K562 (cell line): ENCODE results near the gene RASAL3. TPM values are rescaled to one million over a fixed set of nuclear protein-coding genes. Genes with fewer than 3 reads are reported as not detected.

Experiments used
- LEF1 ChIP-seq: fragments of 450-650 bp; IDR thresholded peaks from 2 replicates; pipeline ENCODE4 v1.6.1; 2016; ENCODE audit warnings: mild to moderate bottlenecking
- PHB2 ChIP-seq: fragments of 450-650 bp; IDR thresholded peaks from 2 replicates; pipeline ENCODE4 v1.6.1; 2017; ENCODE audit warnings: low read depth
- ZNF507 ChIP-seq: conservative IDR thresholded peaks from 2 replicates; pipeline ENCODE4 v1.6.1; 2017; ENCODE audit warnings: missing genetic modification characterization, missing compliant biosample characterization
- polyA plus RNA-seq, 8 experiments: library from polyadenylated mRNA; depleted of rRNA in 4 of 8; stranded (reverse) in 5 of 8; unstranded in 3 of 8; fragments of >200 nt; fragmentation: Nextera tagmentation in 2 of 8; fragmentation: Illumina TruSeq in 1 of 8; extraction: Ambion mirVana in 2 of 8; extraction: Trizol in 1 of 8; gene quantifications; 2 replicates each; pipeline versions ENCODE4 v1.2.1 to v1.2.3, GENCODE V29; 2011 to 2014; ENCODE audit warnings: inconsistent platforms in 1 of 8, missing spikeins in 1 of 8
- total RNA-seq, 7 experiments: library from RNA; depleted of rRNA in 6 of 7; stranded (reverse); fragments of >200 nt in 6 of 7; fragmentation: Illumina TruSeq in 2 of 7; extraction: Trizol in 2 of 7; gene quantifications; 2 replicates each; pipeline versions ENCODE4 v1.2.1 to v1.2.3, GENCODE V29; 2011 to 2021; ENCODE audit warnings: low replicate concordance in 1 of 7
- TF ChIP-seq, protein P1 (sequence below): fragments of 450-650 bp; IDR thresholded peaks from 2 replicates; pipeline ENCODE4 v1.7.0; 2016; ENCODE audit warnings: borderline replicate concordance
- TF ChIP-seq, protein P2 (sequence below): fragments of 450-650 bp; formaldehyde crosslinking; IDR thresholded peaks from 2 replicates; pipeline ENCODE4 v1.4.0; 2020; ENCODE audit warnings: mild to moderate bottlenecking, moderate library complexity

Gene RASAL3
- total and polyA plus RNA-seq, 9 of the 15 experiments (the other 6 are each of a cell fraction or from before 2014, with no cell fraction given) = 0.07 to 0.44 TPM; not detected in 7

DNA sequence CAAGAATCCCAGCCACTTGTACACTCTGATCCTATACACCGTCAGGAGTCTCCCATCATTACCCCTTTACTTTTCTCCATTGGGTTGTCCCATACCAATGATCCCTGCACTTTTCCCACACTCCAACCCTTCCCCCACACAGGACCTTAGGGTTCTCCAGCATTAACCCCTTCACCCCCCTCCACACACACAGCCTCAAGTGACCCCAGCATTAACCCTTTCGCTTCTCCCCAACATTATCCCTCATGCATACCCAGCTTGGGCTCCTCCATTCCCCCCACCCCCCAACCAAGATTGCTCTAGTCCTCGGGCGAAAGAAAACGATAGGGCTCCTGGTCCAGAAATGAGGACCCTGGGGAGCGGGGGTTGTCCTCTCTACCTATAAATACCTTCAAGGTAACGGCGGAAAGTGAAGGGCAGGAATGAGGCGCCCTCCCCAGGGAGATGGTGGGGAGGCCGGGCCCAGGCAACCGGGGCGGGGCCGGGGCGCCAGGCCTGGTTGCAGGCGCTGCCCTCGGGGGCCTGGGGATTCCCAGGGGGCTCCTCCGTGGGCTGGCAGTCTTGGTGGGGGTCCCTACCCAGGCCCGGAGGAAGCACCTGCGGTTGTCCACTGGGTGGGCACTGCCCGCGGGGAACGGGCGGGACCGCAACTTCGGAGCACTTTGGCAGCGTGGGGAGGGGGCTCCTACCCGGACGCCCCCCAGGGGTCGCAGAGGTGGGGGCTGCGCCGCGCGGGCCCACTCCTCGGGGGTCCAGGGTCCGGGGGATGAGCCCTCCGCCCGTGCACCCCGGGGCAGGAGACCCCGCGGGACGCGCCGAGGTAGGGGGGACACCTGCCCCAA lies 15.3 kb downstream of the RASAL3 start (continued):
- TF ChIP-seq, protein P1, sequence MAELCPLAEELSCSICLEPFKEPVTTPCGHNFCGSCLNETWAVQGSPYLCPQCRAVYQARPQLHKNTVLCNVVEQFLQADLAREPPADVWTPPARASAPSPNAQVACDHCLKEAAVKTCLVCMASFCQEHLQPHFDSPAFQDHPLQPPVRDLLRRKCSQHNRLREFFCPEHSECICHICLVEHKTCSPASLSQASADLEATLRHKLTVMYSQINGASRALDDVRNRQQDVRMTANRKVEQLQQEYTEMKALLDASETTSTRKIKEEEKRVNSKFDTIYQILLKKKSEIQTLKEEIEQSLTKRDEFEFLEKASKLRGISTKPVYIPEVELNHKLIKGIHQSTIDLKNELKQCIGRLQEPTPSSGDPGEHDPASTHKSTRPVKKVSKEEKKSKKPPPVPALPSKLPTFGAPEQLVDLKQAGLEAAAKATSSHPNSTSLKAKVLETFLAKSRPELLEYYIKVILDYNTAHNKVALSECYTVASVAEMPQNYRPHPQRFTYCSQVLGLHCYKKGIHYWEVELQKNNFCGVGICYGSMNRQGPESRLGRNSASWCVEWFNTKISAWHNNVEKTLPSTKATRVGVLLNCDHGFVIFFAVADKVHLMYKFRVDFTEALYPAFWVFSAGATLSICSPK = no peak
- no peak for TF ChIP-seq ZNF507 (tag)
- no peak for TF ChIP-seq PHB2
- TF ChIP-seq, protein P2, sequence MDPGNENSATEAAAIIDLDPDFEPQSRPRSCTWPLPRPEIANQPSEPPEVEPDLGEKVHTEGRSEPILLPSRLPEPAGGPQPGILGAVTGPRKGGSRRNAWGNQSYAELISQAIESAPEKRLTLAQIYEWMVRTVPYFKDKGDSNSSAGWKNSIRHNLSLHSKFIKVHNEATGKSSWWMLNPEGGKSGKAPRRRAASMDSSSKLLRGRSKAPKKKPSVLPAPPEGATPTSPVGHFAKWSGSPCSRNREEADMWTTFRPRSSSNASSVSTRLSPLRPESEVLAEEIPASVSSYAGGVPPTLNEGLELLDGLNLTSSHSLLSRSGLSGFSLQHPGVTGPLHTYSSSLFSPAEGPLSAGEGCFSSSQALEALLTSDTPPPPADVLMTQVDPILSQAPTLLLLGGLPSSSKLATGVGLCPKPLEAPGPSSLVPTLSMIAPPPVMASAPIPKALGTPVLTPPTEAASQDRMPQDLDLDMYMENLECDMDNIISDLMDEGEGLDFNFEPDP (CRISPR knock-in tag) = no peak
- no peak for TF ChIP-seq LEF1
